ENCODE measurements around the gene SLC9A9.

GRCh38 chr3:143243686-143244085, 604.6 kb downstream of the SLC9A9 start:
- no peak for TF ChIP-seq CTCF (IDR thresholded peaks at IDR 0.05)
- TF ChIP-seq EZH2phosphoT487 (IDR thresholded peaks at IDR 0.05): no peak

Measured in neural progenitor cell (in vitro differentiated cells).